GM19035 (cell line): Measurements from ENCODE around the gene MLKL.
"Not testable (repeated sequence)": the region's sequence is repeated elsewhere in the genome, so short reads cannot be mapped to it uniquely, and the experiment has no call there.

Source experiments
- ATAC-seq: cut with Tn5 transposase; IDR thresholded peaks from one replicate; pipeline ENCODE4 v1.9.1; 2021; ENCODE audit not compliant: unreplicated experiment

Gene MLKL

GRCh38 chr16:74700116-74700437 lies 585 bp downstream of the MLKL start:
- ATAC-seq = no peak

GRCh38 chr16:74699666-74700065 lies 996 bp downstream of the MLKL start:
- no peak for ATAC-seq

- ATAC-seq = no peak
These were observed 2.4 kb downstream of the MLKL start for GRCh38 chr16:74698222-74698621.

GRCh38 chr16:74695450-74696422 lies 4.9 kb downstream of the MLKL start:
- ATAC-seq = peak; percentile 70

- no peak for ATAC-seq
These were observed 9.4 kb downstream of the MLKL start for GRCh38 chr16:74691093-74691855.

- no peak for ATAC-seq
These were observed 18.1 kb downstream of the MLKL start for GRCh38 chr16:74682556-74682955.

GRCh38 chr16:74680681-74681080 lies 20.0 kb downstream of the MLKL start:
- ATAC-seq = no peak

GRCh38 chr16:74679983-74680382 lies 20.7 kb downstream of the MLKL start:
- no peak for ATAC-seq

- no peak for ATAC-seq
These were observed 22.8 kb downstream of the MLKL start for GRCh38 chr16:74677868-74678267.

GRCh38 chr16:74673876-74674275 lies 26.8 kb downstream of the MLKL start:
- no peak for ATAC-seq

GRCh38 chr16:74668877-74669276 lies 31.8 kb downstream of the MLKL start:
- not testable (repeated sequence) for ATAC-seq

- ATAC-seq = peak; percentile 0
These were observed 33.4 kb downstream of the MLKL start for GRCh38 chr16:74667255-74667700.

GRCh38 chr16:74666425-74667254 lies 34.0 kb downstream of the MLKL start, which contains the start of gene RFWD3:
Gene RFWD3, minus strand, starts transcription at chr16:74666877. Its CDS starts 5,428 bp downstream, at chr16:74661449.
- peak; percentile 100 for ATAC-seq

GRCh38 chr16:74666010-74666421 lies 34.6 kb downstream of the MLKL start:
- ATAC-seq = no peak

GRCh38 chr16:74661064-74661463 lies 39.6 kb downstream of the MLKL start:
- ATAC-seq = no peak

- ATAC-seq = no peak
These were observed 40.3 kb downstream of the MLKL start for GRCh38 chr16:74660383-74660782.

- no peak for ATAC-seq
These were observed 41.6 kb downstream of the MLKL start for GRCh38 chr16:74659041-74659440.

- no peak for ATAC-seq
These were observed 42.6 kb downstream of the MLKL start for GRCh38 chr16:74657870-74658642.

GRCh38 chr16:74654536-74655050 lies 46.1 kb downstream of the MLKL start:
- ATAC-seq = no peak

- ATAC-seq = not testable (repeated sequence)
These were observed 47.8 kb downstream of the MLKL start for GRCh38 chr16:74652883-74653282.
